Spleen (tissue), 7 donors: Measurements from ENCODE around the gene ARAP3.

Experiments
- CTCF ChIP-seq, 11 experiments: fragments of 200-600 bp in 7 of 11; fragments of 450-650 bp in 4 of 11; sonication (generic) in 4 of 11; IDR thresholded peaks in 8 of 11; conservative IDR thresholded peaks in 3 of 11; 1 replicate in 7 of 11; 2 replicates in 4 of 11; pipeline versions ENCODE4 v1.4.0 to v1.8.0; 2016 to 2021; ENCODE audit warnings: antibody characterized with exemption in 11 of 11, inconsistent platforms in 4 of 11, mild to moderate bottlenecking in 1 of 11
- POLR2AphosphoS5 ChIP-seq, 3 donors: sonication (generic); formaldehyde crosslinking; IDR thresholded peaks; one replicate each; pipeline ENCODE4 v1.5.1; 2017; ENCODE audit warnings: antibody characterized with exemption in 3 of 3
- donor health status: DM: no; HTN: no; CAD: no; lungs with moderate emphysema.
- donor health status: DM: no; HTN: no; CAD: no.
- donor health status: DM: no; HTN: no; CAD: no.

GRCh38 chr5:141713616-141714309 lies 31.7 kb upstream of the ARAP3 start:
- TF ChIP-seq CTCF (IDR thresholded peaks at IDR 0.05 in 8 of 11, conservative IDR thresholded peaks at IDR 0.05 in 3 of 11) (no peak), POLR2AphosphoS5 (IDR thresholded peaks at IDR 0.05) (no peak)
